ENCODE measurements around the gene AMDHD2. TPM values are rescaled to one million over a fixed set of nuclear protein-coding genes. Genes with fewer than 3 reads are reported as not detected.
A peak's percentile ranks its signal among the peaks of the same experiment; 100 is the strongest.

The AMDHD2 gene
- total RNA-seq, 1 donor, result 94.8 TPM

DNA sequence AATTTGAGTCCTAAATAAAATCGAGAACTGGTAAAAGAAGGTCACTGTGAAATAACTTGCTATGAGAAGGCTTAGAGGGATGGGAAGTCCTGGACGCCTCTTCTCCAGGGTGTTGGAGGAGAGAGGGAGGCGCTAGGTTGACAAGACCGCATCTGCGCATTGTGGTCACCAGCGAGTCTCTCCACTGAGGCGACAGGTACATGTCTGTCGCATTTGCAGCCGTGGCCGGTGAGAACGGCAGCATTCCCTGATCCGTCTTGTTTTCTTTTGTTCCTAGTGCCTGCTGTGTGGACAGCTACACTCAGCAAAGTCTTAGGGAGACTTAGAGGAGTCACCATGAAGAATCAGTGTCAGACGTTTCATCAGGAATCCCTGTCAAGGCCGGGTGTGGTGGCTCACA lies 14.5 kb upstream of the AMDHD2 start:
- Histone ChIP-seq H3K4me1 (ENCODE audit: insufficient read depth, low read length) (peaks cover 7% of the 10 kb centered on the region), H3K27me3 (ENCODE audit: insufficient read depth, low read length) (no peaks in the 10 kb centered on the region), H3K79me2 (ENCODE audit: insufficient read depth, low read length) (no peaks in the 10 kb centered on the region), H3K36me3 (ENCODE audit: insufficient read depth, low read length) (peaks cover 6% of the 10 kb centered on the region), H3K9me3 (ENCODE audit: low read depth, low read length) (no peaks in the 10 kb centered on the region), H3K4me2 (ENCODE audit: insufficient read depth, low read length) (no peak overlapping the region), H4K20me1 (ENCODE audit: insufficient read depth, low read length) (peaks cover 18% of the 10 kb centered on the region), H3K27ac (ENCODE audit: low read depth, low read length) (no peak overlapping the region), H3K4me3 (ENCODE audit: insufficient read depth, low read length) (no peak overlapping the region), H2AFZ (ENCODE audit: low read length) (no peak overlapping the region)
- TF ChIP-seq CTCF (IDR thresholded peaks at IDR 0.05; ENCODE audit: extremely low read depth, low read depth, low read length), result no peak
- peak; percentile 4 for DNase-seq (ENCODE audit: insufficient read length, low spot score, missing footprints)

GRCh38 chr16:2507052-2507659 lies 13.0 kb upstream of the AMDHD2 start:
- H3K4me2 ChIP-seq (ENCODE audit: insufficient read depth, low read length), result no peak overlapping the region
- H3K79me2 ChIP-seq (ENCODE audit: insufficient read depth, low read length), result no peaks in the 10 kb centered on the region
- no peak for TF ChIP-seq CTCF (IDR thresholded peaks at IDR 0.05; ENCODE audit: extremely low read depth, low read depth, low read length)
- H3K27me3 ChIP-seq (ENCODE audit: insufficient read depth, low read length), result no peaks in the 10 kb centered on the region
- H3K4me1 ChIP-seq (ENCODE audit: insufficient read depth, low read length), result peaks cover 15% of the 10 kb centered on the region
- H2AFZ ChIP-seq (ENCODE audit: low read length), result no peak overlapping the region
- no peaks in the 10 kb centered on the region for H3K9me3 ChIP-seq (ENCODE audit: low read depth, low read length)
- no peak overlapping the region for H3K4me3 ChIP-seq (ENCODE audit: insufficient read depth, low read length)
- peak; percentile 65 for DNase-seq (ENCODE audit: insufficient read length, low spot score, missing footprints)
- H3K36me3 ChIP-seq (ENCODE audit: insufficient read depth, low read length), result peaks cover 3% of the 10 kb centered on the region
- no peak overlapping the region for H3K27ac ChIP-seq (ENCODE audit: low read depth, low read length)
- H4K20me1 ChIP-seq (ENCODE audit: insufficient read depth, low read length), result peaks cover 7% of the 10 kb centered on the region

DNA sequence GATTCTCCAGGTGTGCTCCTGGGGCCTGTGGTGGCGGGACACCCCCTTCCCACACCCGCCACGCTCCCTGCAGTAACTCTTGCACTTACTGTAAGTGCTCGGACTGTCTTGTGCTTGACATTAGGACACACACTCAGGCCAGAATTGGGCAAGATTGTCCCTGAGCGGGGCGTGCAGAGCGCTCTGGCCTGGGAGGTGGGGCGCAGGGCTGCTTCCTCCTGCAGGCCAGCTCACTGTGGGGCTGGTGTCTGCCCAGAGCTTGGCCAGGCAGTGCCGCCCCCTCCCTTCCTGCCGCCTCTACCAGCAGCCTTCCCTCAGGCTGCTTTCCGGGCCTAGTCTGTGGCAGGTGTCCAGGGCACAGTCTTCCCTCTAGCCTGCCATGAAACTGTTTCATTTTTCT lies 12.5 kb upstream of the AMDHD2 start:
- H4K20me1 ChIP-seq (ENCODE audit: insufficient read depth, low read length), result peaks cover 2% of the 10 kb centered on the region
- H3K27me3 ChIP-seq (ENCODE audit: insufficient read depth, low read length), result no peaks in the 10 kb centered on the region

More for the DNA sequence above, 12.5 kb upstream of the AMDHD2 start:
- H3K4me1 ChIP-seq (ENCODE audit: insufficient read depth, low read length), result peaks cover 12% of the 10 kb centered on the region
- no peaks in the 10 kb centered on the region for H3K79me2 ChIP-seq (ENCODE audit: insufficient read depth, low read length)
- no peak overlapping the region for H3K4me2 ChIP-seq (ENCODE audit: insufficient read depth, low read length)
- DNase-seq (ENCODE audit: insufficient read length, low spot score, missing footprints), result peak; percentile 35
- peaks cover 3% of the 10 kb centered on the region for H3K36me3 ChIP-seq (ENCODE audit: insufficient read depth, low read length)
- no peak overlapping the region for H2AFZ ChIP-seq (ENCODE audit: low read length)
- no peak for TF ChIP-seq CTCF (IDR thresholded peaks at IDR 0.05; ENCODE audit: extremely low read depth, low read depth, low read length)
- no peak overlapping the region for H3K4me3 ChIP-seq (ENCODE audit: insufficient read depth, low read length)
- no peaks in the 10 kb centered on the region for H3K9me3 ChIP-seq (ENCODE audit: low read depth, low read length)
- H3K27ac ChIP-seq (ENCODE audit: low read depth, low read length), result no peak overlapping the region

All from osteoblast (primary cell).